GM23338 (cell line): ENCODE data around the gene GRK7.

Source experiments
- CREB1 ChIP-seq: fragments of 250-450 bp; sonication (Bioruptor Pico); IDR thresholded peaks from 2 replicates; pipeline ENCODE4 v1.5.0; 2020; ENCODE audit warnings: low read depth, mild to moderate bottlenecking, moderate library complexity
- EZH2 ChIP-seq: fragments of 200-600 bp; sonication (generic); IDR thresholded peaks from one replicate; pipeline ENCODE4 v1.8.0; 2017; ENCODE audit warnings: antibody characterized with exemption, mild to moderate bottlenecking, low read depth; ENCODE audit not compliant: unreplicated experiment
- EZH2phosphoT487 ChIP-seq: fragments of 200-600 bp; sonication (generic); IDR thresholded peaks from one replicate; pipeline ENCODE4 v1.8.1; 2018; ENCODE audit warnings: antibody characterized with exemption; ENCODE audit not compliant: unreplicated experiment
- JUNB ChIP-seq: IDR thresholded peaks from one replicate; pipeline ENCODE4 v1.6.1; 2016; ENCODE audit warnings: antibody characterized with exemption; ENCODE audit not compliant: unreplicated experiment
- POLR2AphosphoS5 ChIP-seq: IDR thresholded peaks from 2 replicates; pipeline ENCODE4 v1.6.1; 2016; ENCODE audit warnings: antibody characterized with exemption, low read depth
- REST ChIP-seq: IDR thresholded peaks from one replicate; pipeline ENCODE4 v1.6.1; 2018; ENCODE audit warnings: antibody characterized with exemption; ENCODE audit not compliant: unreplicated experiment
- STAT1 ChIP-seq: IDR thresholded peaks from one replicate; pipeline ENCODE4 v1.6.1; 2016; ENCODE audit warnings: antibody characterized with exemption; ENCODE audit not compliant: unreplicated experiment
- TF ChIP-seq, protein P1 (sequence below), 2 experiments: fragments of 200-600 bp in 1 of 2; sonication (generic) in 1 of 2; conservative IDR thresholded peaks; 2 replicates each; pipeline versions ENCODE4 v1.5.1 to v1.6.1; 2016 to 2017; ENCODE audit warnings: antibody characterized with exemption in 2 of 2, low read depth in 2 of 2, mild to moderate bottlenecking in 2 of 2, moderate library complexity in 1 of 2
- TF ChIP-seq, protein P2 (sequence below): IDR thresholded peaks from 2 replicates; pipeline ENCODE4 v1.6.1; 2016; ENCODE audit warnings: antibody characterized with exemption

GRCh38 chr3:141796889-141797781 is 33.9 kb downstream of the GRK7 start:
- no peak for TF ChIP-seq CREB1 (CRISPR knock-in tag)
- TF ChIP-seq, protein P1, sequence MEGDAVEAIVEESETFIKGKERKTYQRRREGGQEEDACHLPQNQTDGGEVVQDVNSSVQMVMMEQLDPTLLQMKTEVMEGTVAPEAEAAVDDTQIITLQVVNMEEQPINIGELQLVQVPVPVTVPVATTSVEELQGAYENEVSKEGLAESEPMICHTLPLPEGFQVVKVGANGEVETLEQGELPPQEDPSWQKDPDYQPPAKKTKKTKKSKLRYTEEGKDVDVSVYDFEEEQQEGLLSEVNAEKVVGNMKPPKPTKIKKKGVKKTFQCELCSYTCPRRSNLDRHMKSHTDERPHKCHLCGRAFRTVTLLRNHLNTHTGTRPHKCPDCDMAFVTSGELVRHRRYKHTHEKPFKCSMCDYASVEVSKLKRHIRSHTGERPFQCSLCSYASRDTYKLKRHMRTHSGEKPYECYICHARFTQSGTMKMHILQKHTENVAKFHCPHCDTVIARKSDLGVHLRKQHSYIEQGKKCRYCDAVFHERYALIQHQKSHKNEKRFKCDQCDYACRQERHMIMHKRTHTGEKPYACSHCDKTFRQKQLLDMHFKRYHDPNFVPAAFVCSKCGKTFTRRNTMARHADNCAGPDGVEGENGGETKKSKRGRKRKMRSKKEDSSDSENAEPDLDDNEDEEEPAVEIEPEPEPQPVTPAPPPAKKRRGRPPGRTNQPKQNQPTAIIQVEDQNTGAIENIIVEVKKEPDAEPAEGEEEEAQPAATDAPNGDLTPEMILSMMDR (conservative IDR thresholded peaks at IDR 0.05; ENCODE audit: low read depth in 2 of 2), result no peak
- no peak for TF ChIP-seq EZH2
- TF ChIP-seq EZH2phosphoT487, result no peak
- no peak for TF ChIP-seq JUNB
- peak; percentile 51 for TF ChIP-seq POLR2AphosphoS5
- no peak for TF ChIP-seq REST
- TF ChIP-seq, protein P2, sequence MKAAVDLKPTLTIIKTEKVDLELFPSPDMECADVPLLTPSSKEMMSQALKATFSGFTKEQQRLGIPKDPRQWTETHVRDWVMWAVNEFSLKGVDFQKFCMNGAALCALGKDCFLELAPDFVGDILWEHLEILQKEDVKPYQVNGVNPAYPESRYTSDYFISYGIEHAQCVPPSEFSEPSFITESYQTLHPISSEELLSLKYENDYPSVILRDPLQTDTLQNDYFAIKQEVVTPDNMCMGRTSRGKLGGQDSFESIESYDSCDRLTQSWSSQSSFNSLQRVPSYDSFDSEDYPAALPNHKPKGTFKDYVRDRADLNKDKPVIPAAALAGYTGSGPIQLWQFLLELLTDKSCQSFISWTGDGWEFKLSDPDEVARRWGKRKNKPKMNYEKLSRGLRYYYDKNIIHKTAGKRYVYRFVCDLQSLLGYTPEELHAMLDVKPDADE, result no peak
- no peak for TF ChIP-seq STAT1
